BLaER1 treated with 17β-estradiol and CSF1 and Interleukin-3, amounts not matched to agents 10 nM and 100 nM (cell line): ENCODE measurements around the gene SFT2D1.

ENCODE experiments used
- H3K27ac ChIP-seq, 11 experiments: shearing (Covaris generic); formaldehyde crosslinking; 2 replicates each; pipeline ENCODE4 v1.8.1; 2022
- H3K27me3 ChIP-seq, 11 experiments: shearing (Covaris generic); formaldehyde crosslinking; 2 replicates each; pipeline ENCODE4 v1.8.1; 2022
- H3K36me3 ChIP-seq, 11 experiments: shearing (Covaris generic); formaldehyde crosslinking; 2 replicates each; pipeline ENCODE4 v1.8.1; 2022
- H3K4me1 ChIP-seq, 10 experiments: shearing (Covaris generic); formaldehyde crosslinking; 2 replicates each; pipeline ENCODE4 v1.8.1; 2022
- H3K4me2 ChIP-seq, 11 experiments: shearing (Covaris generic); formaldehyde crosslinking; 2 replicates each; pipeline ENCODE4 v1.8.1; 2022
- H3K4me3 ChIP-seq, 10 experiments: shearing (Covaris generic); formaldehyde crosslinking; 2 replicates each; pipeline ENCODE4 v1.8.1; 2022
- H3K9ac ChIP-seq, 11 experiments: shearing (Covaris generic); formaldehyde crosslinking; 2 replicates each; pipeline ENCODE4 v1.8.1; 2022
- H3K9me3 ChIP-seq, 11 experiments: shearing (Covaris generic); formaldehyde crosslinking; replicated peaks in 1 of 11; 2 replicates each; pipeline ENCODE4 v1.8.1; 2022
- H4K20me1 ChIP-seq, 11 experiments: shearing (Covaris generic); formaldehyde crosslinking; 2 replicates each; pipeline ENCODE4 v1.8.1; 2022
- Cebpa-rat ChIP-seq, 11 experiments: shearing (Covaris generic); IDR thresholded peaks; 2 replicates each; pipeline ENCODE4 v1.8.1; 2022

Gene SFT2D1

DNA sequence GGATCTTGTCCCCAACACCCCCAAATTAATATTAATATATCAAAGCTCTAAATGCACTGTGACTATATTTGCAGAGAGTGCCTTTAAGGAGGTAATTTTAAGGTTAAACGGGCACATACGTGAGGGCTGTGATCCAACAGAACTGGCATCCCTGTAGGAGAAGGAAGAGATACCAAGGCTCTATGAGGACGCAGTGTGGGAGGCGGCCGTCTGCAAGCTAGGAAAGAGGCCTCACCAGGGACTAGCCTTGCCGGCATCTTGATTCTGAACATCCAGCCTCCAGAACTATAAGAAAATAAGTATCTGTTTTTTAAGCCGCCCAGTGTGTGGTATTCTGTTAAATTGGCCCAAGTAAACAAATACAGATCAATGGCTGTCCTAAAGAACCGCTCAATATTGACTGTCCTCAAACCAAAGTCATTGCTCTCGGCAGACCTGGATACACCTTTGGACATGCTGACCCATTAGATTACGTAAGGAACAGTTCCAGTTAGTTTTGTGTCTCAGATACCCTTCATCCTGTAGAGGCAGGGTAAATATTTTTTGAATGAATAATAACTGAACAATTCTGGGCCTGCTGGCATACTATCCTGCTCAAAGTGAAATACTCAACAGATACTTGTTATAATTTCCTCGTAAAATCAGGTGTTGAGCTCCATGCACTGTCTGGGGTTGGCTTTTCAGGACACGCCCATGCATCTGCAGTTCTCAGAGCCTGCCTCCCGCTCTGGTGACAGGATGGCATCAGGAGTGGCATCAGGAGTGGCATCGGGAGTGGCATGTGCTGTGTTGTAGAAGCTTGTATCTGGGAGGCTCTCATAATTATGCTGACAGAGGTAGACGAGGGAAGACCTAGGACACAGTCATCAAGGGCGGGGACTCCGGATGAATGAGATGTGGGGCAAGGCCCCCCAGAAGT, 40.5 kb downstream of the SFT2D1 start:
- Histone ChIP-seq H3K27me3 (peaks cover 20 to 33% (median 24%) of the 10 kb centered on the region in 11 experiments), H3K36me3 (no peaks in the 10 kb centered on the region), H3K9ac (no peak overlapping the region)

DNA sequence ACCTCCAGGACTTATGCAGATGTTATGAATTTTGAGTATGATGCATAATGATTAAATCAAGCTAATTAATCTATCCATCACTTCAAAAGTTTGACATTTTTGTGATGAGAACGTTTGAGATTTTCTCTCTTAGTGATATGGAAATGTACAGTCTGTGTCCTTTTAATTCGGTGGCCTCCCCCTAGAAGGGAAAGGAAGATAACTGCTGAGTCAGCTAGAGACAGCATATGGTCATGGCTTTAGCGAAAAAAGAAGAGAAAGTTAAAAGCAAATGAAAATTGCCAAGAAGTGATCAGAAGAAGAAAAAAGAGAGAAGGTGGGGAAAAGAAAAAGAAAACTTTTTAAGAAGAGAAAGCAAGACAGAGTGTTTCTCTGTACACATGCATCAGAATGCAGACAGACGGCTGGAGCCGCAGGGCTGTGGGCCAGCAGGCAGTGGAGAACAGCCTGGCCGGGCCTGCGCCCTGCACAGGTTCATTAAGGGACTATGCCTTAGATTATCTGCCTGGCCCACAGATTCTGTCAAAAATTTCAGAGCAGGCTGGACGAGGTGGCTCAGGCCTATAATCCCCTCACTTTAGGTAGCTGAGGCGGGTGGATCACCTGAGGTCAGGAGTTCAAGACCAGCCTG, 41.9 kb downstream of the SFT2D1 start:
- Histone ChIP-seq H3K27me3 (peaks cover 6 to 19% (median 10%) of the 10 kb centered on the region in 11 experiments), H3K4me1 (no peaks in the 10 kb centered on the region), H3K27ac (no peak overlapping the region), H4K20me1 (no peaks in the 10 kb centered on the region), H3K9me3 (peaks cover 0 to 5% (median 0%) of the 10 kb centered on the region in 11 experiments; a peak in 1 of 22 replicates), H3K4me2 (no peak overlapping the region), H3K4me3 (no peak overlapping the region), H3K9ac (no peak overlapping the region), H3K36me3 (no peaks in the 10 kb centered on the region)
- no peak for TF ChIP-seq Cebpa-rat (IDR thresholded peaks at IDR 0.05)

More for the DNA sequence above, 40.5 kb downstream of the SFT2D1 start:
- H3K4me2 ChIP-seq = no peak overlapping the region
- no peak overlapping the region for H3K4me3 ChIP-seq
- H4K20me1 ChIP-seq = peaks cover 0 to 6% (median 2%) of the 10 kb centered on the region in 11 experiments; a peak in 7 of 22 replicates
- peaks cover 0 to 4% (median 3%) of the 10 kb centered on the region in 11 experiments; a peak in 12 of 22 replicates for H3K9me3 ChIP-seq
- H3K27ac ChIP-seq = no peak overlapping the region
- no peak for TF ChIP-seq Cebpa-rat (IDR thresholded peaks at IDR 0.05)
- no peaks in the 10 kb centered on the region for H3K4me1 ChIP-seq

DNA sequence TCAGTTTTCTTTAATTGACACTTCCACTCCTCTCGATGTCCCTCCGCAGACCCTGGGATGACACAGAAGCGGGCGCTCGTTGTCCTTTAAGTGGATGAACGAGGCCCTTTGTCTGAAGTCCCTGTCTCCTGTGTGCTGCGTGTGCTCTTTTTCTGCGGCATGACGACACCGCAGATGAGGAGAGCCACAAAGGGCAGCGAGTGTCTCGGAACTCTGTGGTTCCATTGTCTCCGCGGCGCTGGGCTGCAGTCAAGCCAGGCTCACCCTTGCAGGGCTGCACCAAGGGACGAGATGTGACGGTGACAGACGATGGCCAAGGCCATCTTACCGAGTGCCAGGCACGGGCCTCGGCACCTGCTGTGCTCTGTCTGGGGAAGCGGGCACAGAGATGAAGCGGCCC, 44.7 kb downstream of the SFT2D1 start:
- Histone ChIP-seq H3K4me1 (no peaks in the 10 kb centered on the region), H3K9me3 (peaks cover 0 to 7% (median 0%) of the 10 kb centered on the region in 11 experiments; a peak in 1 of 22 replicates), H3K9ac (no peak overlapping the region), H3K27ac (no peak overlapping the region), H3K36me3 (no peaks in the 10 kb centered on the region), H4K20me1 (no peaks in the 10 kb centered on the region), H3K4me2 (no peak overlapping the region), H3K27me3 (no peaks in the 10 kb centered on the region), H3K4me3 (no peak overlapping the region)
- TF ChIP-seq Cebpa-rat (IDR thresholded peaks at IDR 0.05) = no peak

DNA sequence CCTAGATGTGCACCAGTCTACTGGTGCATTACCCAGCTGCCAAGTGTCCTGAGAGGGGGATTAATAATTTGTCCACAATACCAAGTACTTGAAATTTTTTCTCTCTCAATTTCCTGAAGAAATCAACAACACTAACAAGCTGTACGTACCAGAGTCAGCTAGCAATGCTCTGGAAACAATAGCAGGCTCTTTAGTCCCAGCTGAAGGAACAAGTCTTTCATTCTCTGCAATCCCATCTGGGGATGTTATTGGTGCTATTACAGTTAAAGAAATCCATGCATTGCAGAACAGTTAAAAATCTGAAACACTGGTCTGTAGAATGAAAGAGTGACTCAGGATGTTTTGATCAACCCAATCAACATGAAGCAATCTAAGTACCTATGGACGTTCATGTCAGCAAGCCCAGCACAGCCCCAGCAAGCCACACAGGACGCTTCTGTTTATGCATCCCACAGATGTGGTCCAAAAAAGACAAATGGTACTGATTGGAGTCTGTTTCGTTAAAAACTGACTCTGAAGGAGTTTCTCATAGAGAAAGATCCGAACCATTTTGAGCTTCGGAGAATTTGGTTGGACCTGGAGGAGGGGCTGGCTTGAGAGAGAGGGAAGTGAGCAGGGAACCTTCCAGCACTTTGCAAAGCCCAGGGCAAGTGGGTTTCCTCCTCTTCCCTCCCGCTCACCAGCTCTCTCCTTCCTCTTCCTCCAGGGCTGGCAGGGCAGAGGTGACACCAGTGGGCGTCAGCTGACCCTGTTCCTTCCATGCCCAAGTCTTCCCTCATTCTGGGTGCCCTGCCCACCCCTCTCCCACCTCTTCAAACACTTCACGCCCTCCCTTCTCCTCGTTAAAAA, 46.1 kb downstream of the SFT2D1 start:
- H3K36me3 ChIP-seq = no peaks in the 10 kb centered on the region
- H3K9me3 ChIP-seq = peaks cover 0 to 7% (median 0%) of the 10 kb centered on the region in 11 experiments; a peak in 1 of 22 replicates
- no peak overlapping the region for H3K9ac ChIP-seq
- H3K4me1 ChIP-seq = no peaks in the 10 kb centered on the region
- no peaks in the 10 kb centered on the region for H3K27me3 ChIP-seq
- H3K4me3 ChIP-seq = no peak overlapping the region
- no peaks in the 10 kb centered on the region for H4K20me1 ChIP-seq
- TF ChIP-seq Cebpa-rat (IDR thresholded peaks at IDR 0.05) = no peak
- no peak overlapping the region for H3K27ac ChIP-seq
- no peak overlapping the region for H3K4me2 ChIP-seq

DNA sequence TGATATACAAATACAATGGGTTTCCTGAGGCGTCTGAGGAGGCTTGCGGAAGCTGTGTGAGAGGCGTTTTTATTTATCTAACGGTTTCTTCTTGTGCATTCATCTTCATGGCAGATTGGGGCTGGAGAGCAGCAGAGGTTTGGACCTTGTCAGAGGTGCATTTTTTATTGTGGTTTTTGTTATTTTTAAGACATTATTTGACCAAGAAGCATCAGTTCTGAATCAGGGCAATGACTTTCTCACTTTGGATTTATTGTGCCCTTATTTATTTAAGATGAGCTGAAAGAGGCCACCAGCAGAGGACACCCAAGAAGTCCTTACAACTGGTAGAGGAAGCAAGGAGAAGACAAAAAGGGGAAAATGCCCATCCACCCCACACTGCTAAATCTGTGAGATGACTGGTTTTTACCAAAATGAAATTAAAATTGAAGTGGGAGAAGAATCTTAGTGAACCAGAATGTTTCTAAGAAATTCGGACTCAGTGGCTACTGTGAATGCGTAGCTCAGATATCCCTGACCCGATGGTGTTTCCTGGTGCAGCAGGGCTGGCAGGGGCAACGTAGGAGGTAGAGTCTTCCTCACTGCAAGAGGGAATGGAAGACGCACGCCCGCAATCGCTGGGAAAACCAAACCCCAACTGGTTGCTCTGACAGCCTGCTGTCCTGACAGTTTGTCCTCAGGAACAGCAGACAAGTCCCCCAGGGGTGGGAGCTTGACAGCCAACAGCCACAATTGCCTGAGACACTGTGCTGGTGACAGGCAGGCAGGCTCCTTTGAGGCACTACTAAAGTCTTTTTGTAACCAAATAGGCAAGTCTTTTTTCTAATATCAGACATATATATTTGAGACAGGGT, 48.4 kb downstream of the SFT2D1 start:
- no peak overlapping the region for H3K4me2 ChIP-seq
- H4K20me1 ChIP-seq = no peaks in the 10 kb centered on the region
- no peak overlapping the region for H3K4me3 ChIP-seq
- peaks cover 0 to 7% (median 0%) of the 10 kb centered on the region in 11 experiments; a peak in 1 of 22 replicates for H3K9me3 ChIP-seq
- no peaks in the 10 kb centered on the region for H3K27me3 ChIP-seq
- H3K9ac ChIP-seq = no peak overlapping the region
- TF ChIP-seq Cebpa-rat (IDR thresholded peaks at IDR 0.05) = no peak
- H3K27ac ChIP-seq = no peak overlapping the region
- no peaks in the 10 kb centered on the region for H3K36me3 ChIP-seq
- H3K4me1 ChIP-seq = no peaks in the 10 kb centered on the region

DNA sequence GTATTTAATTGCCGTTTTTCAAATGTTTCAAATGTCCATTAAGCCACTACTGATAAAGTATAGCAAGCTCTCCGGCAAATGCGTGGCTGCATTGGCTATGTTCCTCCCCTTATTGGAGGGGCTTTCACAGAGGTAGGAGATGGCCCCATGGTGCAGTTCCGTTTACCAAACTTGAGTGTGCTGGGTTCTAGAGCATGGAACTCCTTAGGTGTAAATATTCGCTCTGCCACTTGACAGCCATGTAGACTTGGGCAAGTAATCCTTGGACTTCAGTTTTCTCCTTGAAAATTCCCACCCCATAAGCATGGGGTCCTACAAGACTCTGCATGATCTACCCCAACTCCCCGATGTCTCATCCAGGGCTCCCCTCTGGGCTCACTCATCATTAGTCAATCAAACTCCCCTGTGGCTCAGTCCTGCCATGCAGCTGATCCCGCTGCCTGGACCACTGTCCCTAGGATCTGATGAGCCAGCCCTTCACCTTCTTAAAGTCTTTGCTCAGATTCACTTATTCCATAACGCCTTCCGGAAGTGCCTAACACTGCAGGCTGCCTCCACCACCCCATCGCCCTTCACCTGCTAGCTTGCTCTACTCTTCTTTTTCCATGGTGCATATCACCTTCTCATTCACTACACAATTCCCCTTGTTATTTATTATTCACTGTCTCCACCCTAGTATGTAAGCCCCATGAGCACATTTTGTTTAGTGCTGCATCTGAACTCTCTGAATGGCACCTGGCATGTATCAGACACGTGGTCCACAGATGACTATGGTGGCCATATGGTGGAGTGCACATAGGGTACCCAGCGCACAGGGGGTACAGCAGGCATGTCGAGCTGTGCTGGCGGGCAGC, 52.9 kb downstream of the SFT2D1 start:
- Histone ChIP-seq H3K36me3 (no peaks in the 10 kb centered on the region), H3K9me3 (no peaks in the 10 kb centered on the region), H4K20me1 (no peaks in the 10 kb centered on the region), H3K4me3 (no peak overlapping the region), H3K4me2 (no peak overlapping the region), H3K27me3 (no peaks in the 10 kb centered on the region), H3K9ac (no peak overlapping the region), H3K4me1 (peaks cover 8 to 17% (median 11%) of the 10 kb centered on the region in 10 experiments), H3K27ac (no peak overlapping the region)
- no peak for TF ChIP-seq Cebpa-rat (IDR thresholded peaks at IDR 0.05)

DNA sequence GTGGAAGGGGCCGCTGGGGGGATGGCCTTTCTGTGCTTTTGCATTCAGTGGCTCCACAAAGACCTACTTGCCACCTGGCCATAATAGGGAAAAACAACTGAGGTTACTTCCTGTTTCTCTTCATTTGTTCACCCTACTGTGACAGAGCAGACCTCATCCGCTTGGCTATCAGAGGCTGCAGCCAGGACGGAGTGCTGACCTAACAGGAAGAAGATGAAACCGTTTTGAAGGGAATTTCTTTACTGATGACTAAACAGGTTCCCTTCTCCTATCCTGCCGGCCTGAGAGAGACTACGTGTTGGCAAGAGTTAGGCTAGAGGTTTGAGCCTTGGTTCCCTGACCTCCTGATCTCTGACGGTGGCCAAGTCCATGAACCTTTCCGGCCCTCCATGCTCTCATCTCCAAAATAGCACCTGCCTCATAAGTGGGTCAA, 55.5 kb downstream of the SFT2D1 start:
- Histone ChIP-seq H3K4me1 (peaks cover 8 to 17% (median 11%) of the 10 kb centered on the region in 10 experiments), H3K4me3 (no peak overlapping the region), H3K27me3 (no peaks in the 10 kb centered on the region), H4K20me1 (no peaks in the 10 kb centered on the region), H3K27ac (peak overlapping the region in 2 of 11 experiments; percentile 1 to 12; a peak in 1 of 22 replicates), H3K9me3 (no peaks in the 10 kb centered on the region), H3K36me3 (no peaks in the 10 kb centered on the region), H3K9ac (no peak overlapping the region), H3K4me2 (peak overlapping the region; percentile 44 to 69 (median 61))
- TF ChIP-seq Cebpa-rat (IDR thresholded peaks at IDR 0.05) = no peak
